Lower leg skin (tissue), 3 donors: Measurements from ENCODE around the gene MRPL21.

ENCODE experiments used
- CTCF ChIP-seq, 3 donors: fragments of 450-650 bp; IDR thresholded peaks; one replicate each; pipeline ENCODE4 v1.5.1; 2016; ENCODE audit warnings: antibody characterized with exemption in 3 of 3, mild to moderate bottlenecking in 3 of 3, moderate library complexity in 2 of 3
- POLR2A ChIP-seq, 2 donors: fragments of 450-650 bp; IDR thresholded peaks; one replicate each; pipeline ENCODE4 v1.6.1; 2016 to 2017; ENCODE audit warnings: antibody characterized with exemption in 2 of 2, mild to moderate bottlenecking in 1 of 2, moderate library complexity in 1 of 2

- TF ChIP-seq CTCF (IDR thresholded peaks at IDR 0.05) (no peak), POLR2A (IDR thresholded peaks at IDR 0.05) (no peak)
These were observed 20.7 kb upstream of the MRPL21 start for GRCh38 chr11:68924073-68924925.
